ENCODE data around the gene PIWIL4.

The PIWIL4 gene

DNA sequence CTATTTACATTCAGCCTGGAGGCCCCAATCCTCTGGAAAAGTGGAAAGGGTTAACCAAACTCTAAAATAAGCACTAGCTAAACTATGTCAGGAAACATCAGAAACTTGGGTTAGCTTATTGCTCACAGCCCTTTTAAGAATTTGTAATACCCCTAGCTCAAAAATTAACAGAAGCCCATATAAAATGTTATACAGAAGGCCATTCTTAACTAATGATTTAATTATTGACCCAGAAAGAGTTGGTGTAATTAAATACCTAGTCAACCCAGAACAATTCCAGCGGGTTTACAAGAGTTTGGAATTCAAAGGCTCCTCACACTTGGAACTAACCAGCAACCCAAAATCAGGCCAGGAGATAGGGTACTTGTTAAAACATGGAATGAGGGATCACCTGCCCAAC is 88.8 kb downstream of the PIWIL4 start:
- Histone ChIP-seq H3K4me3 (no peak overlapping the region), H3K27ac (no peak overlapping the region)
- no peak for DNase-seq (ENCODE audit: low spot score)
- TF ChIP-seq, protein P1, sequence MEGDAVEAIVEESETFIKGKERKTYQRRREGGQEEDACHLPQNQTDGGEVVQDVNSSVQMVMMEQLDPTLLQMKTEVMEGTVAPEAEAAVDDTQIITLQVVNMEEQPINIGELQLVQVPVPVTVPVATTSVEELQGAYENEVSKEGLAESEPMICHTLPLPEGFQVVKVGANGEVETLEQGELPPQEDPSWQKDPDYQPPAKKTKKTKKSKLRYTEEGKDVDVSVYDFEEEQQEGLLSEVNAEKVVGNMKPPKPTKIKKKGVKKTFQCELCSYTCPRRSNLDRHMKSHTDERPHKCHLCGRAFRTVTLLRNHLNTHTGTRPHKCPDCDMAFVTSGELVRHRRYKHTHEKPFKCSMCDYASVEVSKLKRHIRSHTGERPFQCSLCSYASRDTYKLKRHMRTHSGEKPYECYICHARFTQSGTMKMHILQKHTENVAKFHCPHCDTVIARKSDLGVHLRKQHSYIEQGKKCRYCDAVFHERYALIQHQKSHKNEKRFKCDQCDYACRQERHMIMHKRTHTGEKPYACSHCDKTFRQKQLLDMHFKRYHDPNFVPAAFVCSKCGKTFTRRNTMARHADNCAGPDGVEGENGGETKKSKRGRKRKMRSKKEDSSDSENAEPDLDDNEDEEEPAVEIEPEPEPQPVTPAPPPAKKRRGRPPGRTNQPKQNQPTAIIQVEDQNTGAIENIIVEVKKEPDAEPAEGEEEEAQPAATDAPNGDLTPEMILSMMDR (IDR thresholded peaks at IDR 0.05): no peak

DNA sequence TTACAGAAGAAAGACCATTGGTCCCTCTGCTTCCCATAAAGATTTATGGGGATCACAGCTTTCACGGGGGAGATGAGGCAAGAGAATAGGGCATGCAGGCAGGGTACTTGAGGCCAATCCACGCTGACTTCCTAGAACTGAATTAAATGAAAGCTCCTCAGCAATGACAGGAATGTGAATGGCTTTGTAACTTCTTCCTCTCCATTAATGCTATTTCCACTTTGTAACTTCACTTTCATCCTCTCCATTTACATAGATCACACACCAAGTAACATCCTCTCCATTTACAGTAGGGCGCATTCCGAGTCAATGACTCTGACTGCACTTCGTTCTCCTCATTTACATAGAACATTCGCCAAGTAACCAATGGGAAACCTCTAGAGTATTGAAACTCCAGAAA is 89.8 kb downstream of the PIWIL4 start:
- no peak overlapping the region for H3K27ac ChIP-seq
- no peak overlapping the region for H3K4me3 ChIP-seq
- no peak for DNase-seq (ENCODE audit: low spot score)
- TF ChIP-seq, protein P1 (IDR thresholded peaks at IDR 0.05): no peak

DNA sequence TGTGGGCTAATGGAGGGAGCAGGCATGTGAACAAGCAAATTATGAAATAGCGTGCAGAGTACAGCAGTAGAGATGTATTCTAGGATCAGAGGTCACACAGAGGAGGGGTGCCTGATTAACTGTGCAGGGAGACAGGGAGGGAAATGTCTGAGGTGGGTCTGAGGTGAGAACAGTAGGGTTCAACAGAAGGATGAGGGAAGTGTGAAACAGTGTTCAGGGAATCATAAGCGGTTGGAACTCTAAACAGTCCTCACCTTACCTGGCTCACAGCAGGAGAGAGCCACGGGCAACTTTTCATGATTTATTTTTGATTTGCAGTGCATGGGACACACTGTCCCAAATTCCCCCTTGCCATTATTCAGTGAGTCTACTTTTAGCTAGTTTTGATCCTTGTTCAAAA is 90.5 kb downstream of the PIWIL4 start:
- Histone ChIP-seq H3K4me3 (no peak overlapping the region), H3K27ac (no peak overlapping the region)
- no peak for DNase-seq (ENCODE audit: low spot score)
- TF ChIP-seq, protein P1 (IDR thresholded peaks at IDR 0.05): no peak

DNA sequence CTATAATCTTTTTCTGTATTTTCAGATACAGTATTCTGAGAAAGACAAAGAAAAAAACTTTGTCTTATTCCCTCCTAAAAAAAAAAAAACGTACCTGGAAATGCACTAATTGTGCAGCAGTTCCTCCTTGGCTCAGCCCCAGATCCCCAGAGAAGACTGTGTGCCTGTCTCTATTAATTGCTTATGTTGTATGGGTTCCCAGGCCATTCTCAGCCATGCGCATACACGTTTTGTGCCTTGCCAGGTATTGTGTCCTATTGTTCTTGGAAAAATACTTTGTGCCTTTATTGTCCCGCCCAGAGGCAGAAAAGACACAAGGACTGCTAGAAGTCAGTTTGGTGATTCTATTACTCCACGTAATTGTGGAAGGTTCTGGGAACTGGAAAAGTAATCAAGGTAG is 91.2 kb downstream of the PIWIL4 start:
- Histone ChIP-seq H3K4me3 (no peak overlapping the region), H3K27ac (no peak overlapping the region)
- DNase-seq (ENCODE audit: low spot score): no peak
- TF ChIP-seq, protein P1 (IDR thresholded peaks at IDR 0.05): no peak

DNA sequence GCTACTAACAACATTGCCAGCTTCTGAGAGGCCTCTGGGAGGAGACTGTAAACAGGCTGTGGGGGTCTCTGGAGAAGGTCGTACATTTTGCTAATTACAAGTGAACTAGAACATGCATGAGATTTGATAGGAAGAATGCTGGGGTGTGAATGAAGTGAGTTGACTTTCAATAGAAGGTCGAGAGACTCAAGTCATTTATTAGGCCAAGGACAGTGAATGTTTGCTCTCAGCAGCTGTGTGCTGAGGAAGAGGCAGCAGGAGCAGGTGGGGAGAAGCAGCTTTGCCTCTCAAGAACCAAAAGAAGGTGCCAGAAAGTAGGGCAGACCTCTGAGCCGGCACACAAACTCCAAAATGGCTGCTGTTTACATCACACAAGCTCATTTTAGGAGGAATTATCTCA is 91.7 kb downstream of the PIWIL4 start:
- no peak overlapping the region for H3K4me3 ChIP-seq
- no peak overlapping the region for H3K27ac ChIP-seq
- TF ChIP-seq, protein P1 (IDR thresholded peaks at IDR 0.05): no peak
- DNase-seq (ENCODE audit: low spot score): no peak

DNA sequence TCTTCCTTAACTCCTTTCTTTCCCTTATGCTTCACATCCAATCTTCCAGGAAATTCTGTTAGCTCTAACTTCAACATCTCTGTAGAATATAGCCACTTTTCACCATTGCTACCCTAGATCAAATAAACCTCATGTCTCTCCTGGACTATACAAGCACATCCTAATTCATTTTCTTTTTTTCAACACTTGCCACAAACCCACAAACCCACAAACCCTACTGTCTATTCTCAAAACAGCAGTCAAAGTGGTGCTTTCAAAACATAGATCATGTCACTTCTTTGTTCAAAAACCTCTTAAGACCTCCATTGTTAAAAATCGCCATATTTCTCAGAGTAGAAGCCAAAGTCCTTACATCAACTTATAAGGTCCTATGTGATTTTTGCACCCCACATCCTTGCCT is 94.3 kb downstream of the PIWIL4 start:
- no peak for DNase-seq (ENCODE audit: low spot score)
- Histone ChIP-seq H3K27ac (no peak overlapping the region), H3K4me3 (no peak overlapping the region)
- TF ChIP-seq, protein P1 (IDR thresholded peaks at IDR 0.05): no peak

DNA sequence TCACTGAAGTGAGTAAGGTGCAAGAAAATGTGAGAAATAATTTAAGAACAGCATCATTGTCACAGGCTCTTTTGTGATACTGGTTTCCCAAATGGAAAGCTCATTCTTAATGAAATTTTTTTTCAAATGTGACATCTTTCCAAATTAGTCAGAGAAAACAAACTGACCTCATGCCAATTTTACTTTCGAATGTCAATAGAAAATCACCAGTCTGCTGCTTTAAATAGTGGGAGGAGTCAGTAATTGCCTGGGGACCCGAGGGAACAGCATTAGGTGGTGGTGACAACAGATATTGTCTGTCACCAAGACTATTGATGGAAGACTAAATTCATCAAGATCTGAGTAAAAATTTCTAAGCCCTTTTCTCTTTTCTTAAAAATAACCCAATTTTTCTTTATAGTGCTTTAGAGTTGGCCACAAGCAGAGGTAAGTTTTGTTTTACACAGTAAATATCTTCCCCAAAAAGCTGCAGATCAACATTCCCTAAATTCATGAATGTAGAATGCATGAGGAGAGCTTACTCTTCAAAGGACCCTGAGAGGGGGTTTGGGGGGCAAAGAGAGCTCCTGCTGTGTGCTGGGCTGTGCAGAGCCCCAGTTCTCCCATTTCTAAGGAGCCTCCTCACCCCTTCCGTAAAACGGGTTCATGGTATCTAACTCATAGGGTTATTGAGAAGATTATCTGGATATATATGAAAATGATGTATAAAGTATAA is 95.1 kb downstream of the PIWIL4 start:
- no peak overlapping the region for H3K4me3 ChIP-seq

More for the DNA sequence above, 95.1 kb downstream of the PIWIL4 start:
- no peak for DNase-seq (ENCODE audit: low spot score)
- H3K27ac ChIP-seq: no peak overlapping the region
- TF ChIP-seq, protein P1 (IDR thresholded peaks at IDR 0.05): no peak
